HL-60/S4 treated with phorbol 12-myristate 13-acetate at 8.2 ng/mL for 4 days and 3 days (cell line): Measurements from ENCODE around the gene NKAIN2.
"Not testable (repeated sequence)": the region's sequence is repeated elsewhere in the genome, so short reads cannot be mapped to it uniquely, and the experiment has no call there.

ENCODE experiments used
- in situ Hi-C: fragments of 300-500 bp; cut with MboI; formaldehyde crosslinking; loops from 2 replicates; pipeline ENCODE4 v1.15.0; 2022; ENCODE audit warnings: low sequenced_read_pairs

Gene NKAIN2

DNA sequence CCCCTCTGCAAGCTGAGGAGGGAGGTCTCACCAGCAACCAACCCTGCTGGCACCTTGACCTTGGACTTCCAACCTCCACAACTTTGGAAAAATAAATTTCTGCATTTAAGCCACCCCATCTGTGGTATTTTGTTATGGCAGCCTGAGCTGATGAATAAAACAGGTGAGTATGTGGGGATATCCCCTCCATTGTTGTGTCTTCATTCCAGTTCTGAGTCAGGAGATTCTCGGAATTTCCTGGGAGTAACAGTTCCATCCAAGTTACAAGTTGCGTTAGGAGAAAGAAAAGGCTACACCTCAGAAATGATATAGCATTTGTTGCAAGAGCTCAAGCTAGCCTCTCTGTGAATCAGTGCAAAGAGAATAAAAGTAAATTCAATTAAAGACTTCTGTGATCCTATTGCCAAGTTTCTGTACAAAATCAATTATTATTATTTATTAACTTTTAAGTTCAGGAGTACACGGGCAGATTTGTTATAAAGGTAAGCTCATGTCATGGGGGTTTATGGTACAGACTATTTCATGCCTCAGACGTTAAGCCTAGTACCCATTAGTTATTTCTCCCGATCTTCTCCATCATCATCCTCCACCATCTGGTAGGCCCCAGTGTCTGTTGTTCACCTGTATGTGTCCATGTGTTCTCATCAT lies 153.0 kb downstream of the NKAIN2 start:
- in situ Hi-C loops: no loop called here

DNA sequence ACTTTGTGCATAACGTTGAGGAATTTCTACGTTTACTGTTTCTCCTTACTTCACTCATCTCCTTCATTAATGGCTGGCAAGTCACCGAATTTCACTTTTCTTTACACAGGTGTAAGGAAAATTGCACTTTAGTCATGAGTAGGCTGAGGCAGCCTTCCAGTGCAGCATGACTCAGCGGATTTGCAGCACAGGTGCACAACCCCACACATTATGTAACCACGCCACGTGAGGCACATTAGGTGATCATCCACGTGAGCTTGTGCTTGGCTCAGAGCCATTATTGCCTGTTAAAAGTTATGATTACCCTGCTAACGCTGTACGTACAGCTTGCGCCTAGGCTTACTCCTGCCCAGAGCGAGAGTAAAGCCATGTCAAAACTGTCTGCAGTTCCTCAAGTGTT lies 158.8 kb downstream of the NKAIN2 start:
- in situ Hi-C loops: no loop called here

DNA sequence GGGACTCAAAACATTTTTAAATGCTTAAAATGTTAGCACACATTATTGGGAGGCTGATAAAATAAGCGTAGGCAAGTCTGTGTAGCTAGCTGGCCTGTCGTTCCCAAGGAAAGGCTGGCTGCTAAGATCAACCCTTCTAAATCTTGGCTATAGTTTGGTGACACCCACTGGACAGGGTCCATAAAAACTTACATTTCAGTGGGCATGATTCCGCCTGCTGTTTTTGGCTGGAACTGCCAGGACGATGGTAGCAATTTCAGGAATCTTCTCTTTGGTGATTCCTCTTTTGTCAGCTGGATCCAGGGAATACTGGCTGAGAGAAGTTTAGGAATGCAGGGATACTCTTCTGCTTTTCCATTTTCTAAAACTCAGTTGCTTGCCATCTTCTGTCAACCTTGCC lies 162.2 kb downstream of the NKAIN2 start:
- in situ Hi-C loops: no loop called here

DNA sequence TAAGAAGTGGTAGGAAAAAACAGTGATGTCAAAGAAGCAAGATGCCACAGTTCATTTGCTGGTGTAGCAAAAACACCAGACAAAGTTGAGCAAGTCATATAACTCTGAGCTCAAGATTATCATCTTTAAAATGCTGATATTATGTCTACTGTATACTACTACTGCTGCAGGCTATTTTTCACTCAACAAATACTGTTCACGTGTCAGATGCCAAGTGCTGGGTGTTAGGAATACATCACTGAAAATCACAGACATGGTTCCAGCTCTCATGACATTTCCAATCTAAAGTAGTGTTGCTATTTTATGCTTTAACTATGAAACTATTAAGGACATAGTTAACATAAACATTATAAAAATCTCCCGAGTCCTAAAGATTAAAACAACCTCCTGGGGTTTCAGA lies 163.0 kb downstream of the NKAIN2 start:
- in situ Hi-C loops: no loop called here

DNA sequence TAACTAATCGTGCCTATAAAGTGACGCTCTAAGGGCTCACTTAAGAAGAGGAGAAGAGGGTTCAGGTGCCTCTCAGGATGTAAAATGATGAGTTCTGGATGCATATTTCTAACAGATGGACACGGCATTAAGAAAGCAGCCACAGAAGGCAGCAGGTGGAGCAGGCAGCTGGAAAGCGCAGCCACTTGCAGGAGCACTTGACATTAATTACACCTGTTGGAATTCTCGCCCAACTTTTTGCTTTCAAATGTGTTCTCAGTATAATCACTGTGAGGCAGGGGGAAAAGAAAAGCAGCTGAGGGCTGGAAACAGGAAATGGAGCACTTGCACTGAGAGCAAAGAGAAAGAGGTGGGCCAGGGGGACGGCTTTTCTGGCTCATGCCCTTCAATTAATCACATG lies 164.2 kb downstream of the NKAIN2 start:
- in situ Hi-C loops: no loop called here

DNA sequence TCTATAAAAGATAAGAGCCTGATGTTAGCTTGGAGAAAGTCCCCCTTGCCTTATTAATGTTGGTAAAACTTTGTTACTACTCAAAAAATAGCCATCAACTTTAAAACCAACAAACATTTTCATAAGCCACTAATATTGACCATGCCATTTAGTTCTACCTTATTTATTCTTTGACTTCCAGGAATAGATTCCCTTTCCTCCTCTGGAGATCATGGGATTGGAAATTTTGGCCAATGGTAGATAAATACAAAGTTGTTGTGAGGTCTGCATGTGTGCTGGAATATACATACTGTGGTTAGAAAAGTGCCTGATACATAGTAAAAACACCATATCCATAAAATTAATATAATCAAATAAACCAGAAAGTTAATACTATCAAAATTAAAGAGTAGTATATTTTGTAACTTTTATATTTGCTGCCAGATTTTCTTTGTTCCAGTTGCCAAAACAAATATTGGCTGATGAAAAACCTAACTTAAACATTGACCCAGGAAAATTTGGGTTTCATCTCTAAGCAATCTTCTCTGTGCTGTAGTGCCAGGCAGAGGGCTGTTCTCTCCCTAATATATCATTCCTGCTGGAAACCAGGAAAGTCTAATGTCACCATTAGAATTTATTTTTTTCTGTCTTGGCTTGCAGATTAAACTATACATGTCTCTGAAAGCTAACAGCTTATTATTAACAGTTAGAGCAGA lies 169.1 kb downstream of the NKAIN2 start:
- in situ Hi-C loops: no loop called here

DNA sequence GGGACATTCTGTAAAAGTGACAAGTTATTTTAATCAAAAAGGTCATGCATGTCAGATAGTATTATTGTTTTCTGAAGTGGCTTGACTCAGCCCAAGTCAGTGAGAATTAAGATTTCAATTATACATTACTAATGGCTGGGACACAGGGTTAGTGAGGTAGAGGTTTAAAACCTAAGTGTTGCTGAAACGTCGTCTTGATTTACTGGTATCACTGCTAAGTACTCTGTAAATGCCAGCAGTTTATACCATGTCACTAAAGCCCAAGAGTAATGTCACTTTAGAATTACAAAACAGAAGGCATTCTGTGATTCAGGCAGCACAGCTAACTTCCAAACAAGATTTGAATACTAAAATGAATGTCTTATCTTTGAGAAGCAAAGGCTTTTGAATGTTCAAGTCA lies 176.6 kb downstream of the NKAIN2 start:
- in situ Hi-C loops: no loop called here

DNA sequence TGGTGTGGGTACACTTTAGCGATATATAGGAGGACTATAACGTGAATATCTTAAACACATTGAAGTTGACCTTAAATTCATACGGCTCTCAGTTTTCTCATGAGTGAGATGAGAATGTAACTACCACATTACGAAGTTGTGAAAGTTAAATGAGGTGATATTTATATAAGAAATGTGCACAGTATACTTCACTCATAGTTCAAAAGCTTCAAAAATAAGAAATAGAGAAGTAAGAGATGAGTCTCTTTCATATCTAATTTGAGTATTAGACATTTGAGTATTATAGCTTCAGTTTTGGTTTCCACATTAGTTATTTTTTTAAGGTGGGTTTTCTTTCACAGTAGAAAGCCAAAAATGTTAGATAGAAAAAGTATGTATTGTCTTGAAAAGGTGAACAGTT lies 183.3 kb downstream of the NKAIN2 start:
- in situ Hi-C loops: no loop called here

DNA sequence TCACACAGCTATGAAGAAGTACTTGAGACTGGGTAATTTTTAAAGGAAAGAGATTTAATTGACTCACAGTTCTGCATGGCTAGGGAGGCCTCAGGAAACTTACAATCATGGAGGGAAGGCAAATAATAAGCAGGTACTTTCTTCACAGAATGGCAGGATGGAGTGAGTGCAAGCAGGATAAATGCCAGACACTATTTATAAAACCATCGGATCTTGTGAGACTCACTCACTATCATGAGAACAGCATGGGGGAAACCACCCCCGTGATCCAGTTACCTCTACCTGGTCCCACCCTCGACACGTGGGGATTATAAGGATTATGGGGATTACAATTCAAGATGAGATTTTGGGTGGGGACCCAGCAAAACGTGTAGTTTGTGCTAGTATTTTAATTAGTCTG lies 186.3 kb downstream of the NKAIN2 start:
- in situ Hi-C loops: not testable (repeated sequence)

DNA sequence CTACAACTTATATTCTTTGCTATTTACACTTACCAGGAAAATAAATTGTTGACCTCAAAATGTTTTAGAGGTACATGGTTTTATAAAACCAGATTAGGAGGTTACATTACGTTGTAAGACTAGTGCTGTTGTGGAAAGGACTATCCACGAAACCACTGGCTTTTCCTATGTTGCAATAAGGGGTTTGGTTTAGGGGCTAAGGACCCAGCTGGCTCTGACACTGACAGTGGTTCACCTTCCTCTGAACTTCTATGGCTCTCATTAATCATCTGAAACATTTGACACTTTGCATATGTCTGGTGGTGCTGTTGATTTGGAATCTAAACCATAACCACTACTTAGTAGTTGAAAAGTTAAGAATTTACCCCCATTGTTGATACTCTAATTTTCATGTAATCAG lies 186.7 kb downstream of the NKAIN2 start:
- in situ Hi-C loops: no loop called here

DNA sequence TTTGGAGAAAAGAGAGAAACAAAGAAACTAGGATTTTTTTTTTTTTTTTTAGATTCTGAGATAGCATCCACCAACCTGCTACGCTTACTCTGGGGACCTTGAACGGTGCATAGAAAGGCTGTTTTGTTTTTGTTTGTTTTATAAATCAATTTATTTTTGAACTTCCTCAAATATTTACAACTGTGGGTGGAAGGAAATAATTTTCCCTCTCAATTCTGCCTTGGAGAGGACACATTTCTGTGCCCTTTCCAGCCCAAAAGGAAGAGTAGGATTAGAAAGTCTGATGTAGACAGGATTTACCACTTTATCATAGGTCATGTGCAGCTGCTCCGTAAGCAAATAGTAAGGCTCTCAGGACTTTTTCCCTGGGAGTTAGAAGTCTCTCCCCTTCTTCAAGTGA lies 190.5 kb downstream of the NKAIN2 start:
- in situ Hi-C loops: no loop called here

DNA sequence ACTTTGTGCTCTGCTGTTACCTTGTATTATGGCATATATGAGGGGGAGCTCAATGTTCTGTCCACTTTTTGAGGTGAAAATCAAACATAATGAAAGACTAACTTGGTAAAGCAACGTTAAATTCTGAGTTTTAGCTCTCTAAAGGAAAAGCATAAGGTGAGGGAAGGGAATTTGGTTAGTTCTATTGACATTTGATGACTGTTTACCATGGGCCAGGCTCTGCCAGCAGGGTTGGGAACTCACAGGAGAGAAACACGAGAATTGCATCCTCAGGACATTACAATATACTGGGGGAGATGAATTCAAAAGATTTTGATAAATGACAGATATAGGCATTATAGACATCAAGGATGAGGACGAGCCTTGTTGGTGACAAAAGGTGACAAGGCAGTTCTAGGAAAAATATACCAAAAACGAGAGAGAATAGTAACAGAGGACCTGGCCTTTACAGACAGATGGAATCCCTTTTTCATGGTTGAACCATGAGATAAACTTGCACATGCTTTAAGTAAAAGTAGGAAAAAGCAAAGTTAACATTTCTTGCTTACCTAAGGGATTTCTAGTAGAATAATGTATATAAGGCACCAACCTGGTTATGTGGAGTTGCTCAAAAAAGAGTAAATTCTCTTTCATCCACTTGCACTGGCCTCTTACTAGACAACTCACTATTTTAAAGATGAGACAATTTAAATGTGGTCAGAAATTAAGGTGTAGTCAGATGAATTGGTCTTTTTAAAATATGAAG lies 191.4 kb downstream of the NKAIN2 start:
- in situ Hi-C loops: no loop called here

DNA sequence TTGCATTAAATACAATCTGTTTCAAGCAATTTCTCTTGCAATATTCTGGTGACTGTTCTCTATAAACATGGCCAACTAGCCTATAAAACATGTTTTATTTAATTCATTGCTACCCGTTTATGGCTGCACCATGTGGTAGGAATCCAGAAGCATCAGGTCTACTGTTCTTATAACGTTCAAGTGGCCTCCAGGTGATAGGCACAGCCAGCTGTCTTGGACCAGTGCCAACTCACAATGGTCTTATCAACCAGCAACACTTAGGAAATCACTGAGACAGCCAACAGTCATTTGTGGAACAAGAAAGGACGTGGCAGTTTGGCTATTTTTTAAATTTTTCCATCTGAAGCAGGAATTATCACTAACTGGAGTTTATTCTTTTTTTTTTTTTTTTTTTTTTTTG lies 193.6 kb downstream of the NKAIN2 start:
- in situ Hi-C loops: no loop called here

DNA sequence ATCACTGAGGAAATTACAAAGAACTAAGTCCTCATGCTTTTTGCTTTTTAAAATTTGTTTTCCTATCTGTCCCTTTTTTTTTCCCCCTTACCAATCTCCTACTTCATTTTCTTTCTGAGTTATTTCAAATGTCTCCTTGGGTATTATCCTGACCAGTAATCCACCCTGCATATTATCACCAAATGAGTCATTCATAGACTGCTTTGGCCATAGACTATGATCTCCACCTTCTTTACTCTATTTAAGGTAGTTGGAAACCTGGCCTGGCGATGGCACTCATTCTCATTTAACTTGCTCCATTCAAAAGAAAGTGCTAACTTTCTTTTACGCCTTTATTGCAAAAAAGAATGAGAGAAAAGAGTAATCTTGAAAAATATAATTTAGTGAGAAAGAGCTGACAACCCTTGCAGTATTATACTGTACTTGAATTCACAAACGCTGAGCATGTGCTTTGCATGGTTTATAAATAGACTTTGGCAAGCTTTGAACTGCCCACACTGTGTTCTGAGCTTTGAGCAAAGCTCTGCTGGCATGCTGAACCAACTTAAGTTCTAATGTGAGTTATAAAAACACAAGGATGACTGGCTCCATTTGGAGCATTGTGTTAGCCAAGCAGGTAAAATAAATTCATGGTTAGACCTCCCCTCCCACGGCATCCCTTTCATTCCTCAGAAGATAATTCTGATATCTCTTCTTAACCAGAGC lies 198.9 kb downstream of the NKAIN2 start:
- in situ Hi-C loops: no loop called here

DNA sequence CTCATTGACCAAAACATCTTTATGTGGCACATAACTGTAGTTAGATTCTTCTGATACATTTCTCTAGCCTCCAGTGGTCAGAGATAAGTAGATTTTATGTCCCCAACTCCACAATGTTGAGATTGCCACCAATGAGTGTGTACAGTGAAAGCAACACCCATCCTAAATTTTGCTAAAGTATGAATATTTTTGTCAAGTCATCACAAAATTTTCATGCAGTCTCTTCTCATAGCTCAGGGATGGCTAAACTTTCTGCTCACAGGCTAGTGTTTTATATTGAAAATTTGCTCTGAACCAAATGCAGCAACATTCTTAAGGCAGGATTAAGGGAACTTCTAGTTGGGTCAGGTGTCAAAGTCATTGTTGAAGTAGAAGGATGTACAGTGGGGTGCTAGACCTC lies 203.6 kb downstream of the NKAIN2 start:
- in situ Hi-C loops: no loop called here

DNA sequence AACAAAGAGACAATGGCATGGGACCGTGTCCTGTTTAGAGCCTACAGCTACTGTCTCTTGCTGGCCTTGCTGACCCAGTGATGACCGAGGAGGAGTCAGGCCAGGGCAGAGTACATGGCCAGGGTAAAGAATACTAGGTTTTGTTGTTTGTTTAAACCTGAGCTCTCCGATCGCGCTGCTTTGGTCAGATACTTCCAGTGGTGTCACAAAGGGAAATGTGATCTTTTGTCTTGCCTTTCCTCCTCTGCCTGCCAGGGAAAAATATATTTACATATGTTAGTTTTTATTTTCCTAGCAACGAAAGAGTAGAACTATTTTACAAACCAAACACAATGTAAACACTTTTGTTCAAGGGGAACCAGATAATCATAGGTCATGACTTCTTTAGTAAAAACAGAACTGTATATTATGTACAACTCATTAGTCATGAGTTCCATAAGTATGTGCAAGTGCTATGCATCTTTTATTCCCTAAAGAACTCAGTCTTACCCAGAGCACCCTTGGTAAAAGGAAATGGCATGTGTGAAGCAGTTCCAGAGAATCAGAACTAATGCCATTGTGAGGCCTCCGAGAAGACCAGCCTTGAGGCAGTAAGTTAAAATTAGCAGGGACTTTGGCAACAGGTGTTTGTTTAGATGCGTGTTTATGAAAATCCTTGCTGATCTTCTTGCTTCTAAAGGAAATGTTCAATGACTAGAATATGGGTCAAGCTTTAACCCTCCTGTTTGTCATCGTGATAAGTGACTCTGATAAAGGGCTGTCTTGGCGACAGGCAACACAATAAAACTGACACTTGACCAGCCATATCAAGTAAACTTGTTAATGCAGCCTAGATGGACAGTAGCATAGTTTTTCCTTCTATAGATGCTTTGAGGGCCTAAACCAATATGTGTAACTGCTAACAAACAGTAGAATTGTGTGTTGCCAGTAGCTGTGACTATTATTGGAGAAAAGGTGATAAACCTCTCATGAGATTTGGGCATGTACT lies 204.6 kb downstream of the NKAIN2 start:
- in situ Hi-C loops: no loop called here

DNA sequence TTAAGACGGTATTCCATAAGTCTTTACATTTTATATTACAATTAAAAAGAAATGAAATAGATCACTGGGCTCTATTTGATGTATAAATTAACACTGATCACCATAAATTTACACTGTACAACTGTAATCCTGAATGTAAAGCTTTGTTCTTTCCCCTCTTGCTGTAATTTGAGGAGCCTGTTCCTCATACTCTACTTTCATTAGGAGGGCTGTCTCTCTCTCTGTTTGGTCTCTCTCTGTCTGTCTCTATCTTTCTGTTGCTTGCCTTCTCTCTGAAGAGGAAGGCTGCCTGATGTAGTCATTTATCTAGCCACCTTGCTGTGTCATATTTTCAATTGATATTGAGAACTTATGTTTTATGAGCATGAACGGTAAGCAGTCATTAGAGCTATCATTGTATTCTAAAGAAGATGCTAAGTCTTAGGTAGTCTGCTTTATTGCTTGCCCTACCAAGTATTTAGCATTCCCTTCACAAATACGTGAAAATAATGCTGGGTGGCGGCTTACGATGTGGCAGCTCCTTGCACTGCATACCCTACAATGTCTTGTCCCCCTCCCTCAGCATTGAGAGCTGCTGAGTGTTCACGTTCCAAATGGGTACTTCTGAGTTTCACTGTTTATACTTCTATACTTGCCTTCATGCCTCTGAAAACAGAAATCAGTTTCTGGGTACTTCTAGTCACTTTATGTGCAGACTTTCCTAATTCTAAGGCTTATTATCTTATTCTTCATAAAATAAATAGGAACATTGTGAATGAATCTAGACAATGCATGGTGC lies 205.5 kb downstream of the NKAIN2 start:
- in situ Hi-C loops: no loop called here

DNA sequence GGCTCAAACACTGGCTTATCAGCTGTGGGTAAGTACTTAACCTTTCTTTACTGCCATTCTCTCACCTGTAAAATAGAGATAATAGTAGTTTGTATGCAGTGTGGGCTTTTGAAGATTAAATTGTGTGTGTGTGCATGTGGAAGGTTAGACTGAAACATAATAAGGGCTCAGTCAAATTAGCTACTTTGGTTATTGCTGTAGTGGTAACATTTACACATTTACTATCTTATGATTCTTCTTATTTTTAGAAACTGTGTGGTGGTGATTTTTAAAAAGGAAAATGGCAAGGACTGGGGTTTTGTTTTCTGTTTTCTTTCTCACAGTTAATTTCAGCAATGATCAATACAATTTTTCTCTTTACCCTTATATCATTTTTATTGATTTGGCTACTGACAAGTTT lies 206.9 kb downstream of the NKAIN2 start:
- in situ Hi-C loops: no loop called here

DNA sequence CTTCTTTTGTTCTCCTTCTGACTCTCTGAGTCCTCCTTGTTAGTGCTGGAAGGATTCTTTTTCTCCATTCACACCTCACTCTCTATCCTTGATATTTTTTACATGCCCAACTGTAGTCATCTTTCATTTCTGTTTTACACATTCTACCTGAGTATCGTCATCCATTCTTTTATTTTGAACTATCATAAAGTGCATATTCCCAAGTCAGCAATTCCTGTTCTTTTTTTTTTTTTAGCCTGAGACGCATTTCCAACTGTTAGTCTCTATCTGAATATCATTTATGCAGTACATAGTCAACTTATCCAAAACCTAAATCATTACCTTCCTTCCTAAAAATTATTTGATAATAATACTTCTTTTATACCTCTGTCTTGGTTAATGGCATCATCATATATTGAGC lies 207.5 kb downstream of the NKAIN2 start:
- in situ Hi-C loops: no loop called here

DNA sequence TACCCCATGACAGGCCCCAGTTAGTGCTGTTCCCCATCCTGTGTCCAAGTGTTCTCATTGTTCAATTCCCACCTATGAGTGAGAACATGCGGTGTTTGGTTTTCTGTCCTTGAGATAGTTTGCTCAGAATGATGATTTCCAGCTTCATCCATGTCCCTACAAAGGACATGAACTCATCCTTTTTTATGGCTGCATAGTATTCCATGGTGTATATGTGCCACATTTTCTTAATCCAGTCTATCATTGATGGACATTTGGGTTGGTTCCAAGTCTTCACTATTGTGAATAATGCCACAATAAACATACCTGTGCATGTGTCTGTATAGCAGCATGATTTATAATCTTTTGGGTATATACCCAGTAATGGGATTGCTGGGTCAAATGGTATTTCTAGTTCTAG lies 218.4 kb downstream of the NKAIN2 start:
- in situ Hi-C loops: not testable (repeated sequence)
